PC-3 (cell line): ENCODE data around the gene LPAR1. TPM values are rescaled to one million over a fixed set of nuclear protein-coding genes. Genes with fewer than 3 reads are reported as not detected.

Source experiments
- ATAC-seq: fragments of 200-7000 bp; cut with Tn5 transposase; 2 replicates; pipeline ENCODE4 v1.9.1; 2020; ENCODE audit warnings: mild to moderate bottlenecking, moderate library complexity
- BruUV-seq: library from RNA; stranded (reverse); fragments of 400-500 nt; replicated peaks from 2 replicates; lab custom pipeline; 2021; lab: Mats Ljungman, UMichigan
- CTCF ChIA-PET: fragments of 300-600 bp; sonication (Branson Sonifier 250); formaldehyde crosslinking; loops from one replicate; lab custom pipeline; 2022; ENCODE audit warnings: antibody characterized with exemption; lab: Charles Lee
- POLR2A ChIA-PET: fragments of 300-600 bp; sonication (Branson Sonifier 250); formaldehyde crosslinking; loops from one replicate; lab custom pipeline; 2022; ENCODE audit warnings: antibody characterized with exemption; ENCODE audit not compliant: unreplicated experiment; lab: Charles Lee
- DNase-seq: peaks from one replicate; pipeline ENCODE4 v3.0.0-alpha.2; 2015
- H2AFZ ChIP-seq: fragments of 300-600 bp; sonication (generic); 2 replicates; pipeline ENCODE4 v1.6.0; 2016; ENCODE audit warnings: antibody characterized with exemption, low read length
- H3F3A ChIP-seq: fragments of 300-600 bp; sonication (generic); one replicate; pipeline ENCODE4 v1.6.0; 2017; ENCODE audit warnings: antibody characterized with exemption, low read length, control low read depth, mild to moderate bottlenecking; ENCODE audit not compliant: unreplicated experiment
- H3K27ac ChIP-seq: fragments of 300-600 bp; sonication (generic); 2 replicates; pipeline ENCODE4 v1.5.1; 2016; ENCODE audit warnings: mild to moderate bottlenecking, low read length
- H3K27me3 ChIP-seq: fragments of 300-600 bp; sonication (generic); 2 replicates; pipeline ENCODE4 v1.6.1; 2016; ENCODE audit warnings: low read length, mixed read lengths
- H3K36me3 ChIP-seq: fragments of 300-600 bp; sonication (generic); 2 replicates; pipeline ENCODE4 v1.6.1; 2016; ENCODE audit warnings: low read depth, mixed run types, low read length, mixed read lengths
- H3K4me1 ChIP-seq: fragments of 300-600 bp; sonication (generic); 2 replicates; pipeline ENCODE4 v1.5.1; 2016; ENCODE audit warnings: low read length; ENCODE audit not compliant: insufficient read depth
- H3K4me2 ChIP-seq: fragments of 300-600 bp; sonication (generic); 2 replicates; pipeline ENCODE4 v1.6.0; 2016; ENCODE audit warnings: low read length
- H3K4me3 ChIP-seq: fragments of 300-600 bp; sonication (generic); 2 replicates; pipeline ENCODE4 v1.5.1; 2016; ENCODE audit warnings: mild to moderate bottlenecking, low read length, mixed read lengths
- H3K79me2 ChIP-seq: fragments of 300-600 bp; sonication (generic); 2 replicates; pipeline ENCODE4 v1.6.1; 2017; ENCODE audit warnings: low read length, mixed read lengths
- H3K9ac ChIP-seq: fragments of 300-600 bp; sonication (generic); 2 replicates; pipeline ENCODE4 v1.6.0; 2016; ENCODE audit warnings: mild to moderate bottlenecking, low read length
- H3K9me2 ChIP-seq: fragments of 300-600 bp; sonication (generic); replicated peaks from 2 replicates; pipeline ENCODE4 v1.6.1; 2016; ENCODE audit warnings: mixed run types, low read length, mixed read lengths
- H3K9me3 ChIP-seq: fragments of 300-600 bp; sonication (generic); 2 replicates; pipeline ENCODE4 v1.6.1; 2016; ENCODE audit warnings: low read length, mixed read lengths
- H4K20me1 ChIP-seq: fragments of 300-600 bp; sonication (generic); 2 replicates; pipeline ENCODE4 v1.6.1; 2016; ENCODE audit warnings: low read length, mixed read lengths
- CTCF ChIP-seq: fragments of 300-600 bp; sonication (generic); conservative IDR thresholded peaks from 2 replicates; pipeline ENCODE4 v1.5.1; 2017; ENCODE audit warnings: antibody characterized with exemption, low read depth, mild to moderate bottlenecking, low read length
- EZH2 ChIP-seq: fragments of 300-600 bp; sonication (generic); IDR thresholded peaks from one replicate; pipeline ENCODE4 v1.6.1; 2017; ENCODE audit warnings: antibody characterized with exemption, mild to moderate bottlenecking, low read length; ENCODE audit not compliant: unreplicated experiment
- EZH2phosphoT487 ChIP-seq: fragments of 300-600 bp; sonication (generic); IDR thresholded peaks from 2 replicates; pipeline ENCODE4 v1.6.1; 2018; ENCODE audit warnings: mild to moderate bottlenecking, antibody characterized with exemption, low read length, borderline replicate concordance
- intact Hi-C: fragments of 100-400 bp; cut with micrococcal nuclease; formaldehyde crosslinking; loops from 2 replicates; pipeline ENCODE4 v1.9.0; 2023
- total RNA-seq: library from RNA; depleted of rRNA; stranded (reverse); fragments of >200 nt; gene quantifications from 2 replicates; pipeline ENCODE4 v1.2.3, GENCODE V29; 2014

LPAR1 gene
- total RNA-seq, 1 experiment from 2014 or later = 67.9 TPM

DNA sequence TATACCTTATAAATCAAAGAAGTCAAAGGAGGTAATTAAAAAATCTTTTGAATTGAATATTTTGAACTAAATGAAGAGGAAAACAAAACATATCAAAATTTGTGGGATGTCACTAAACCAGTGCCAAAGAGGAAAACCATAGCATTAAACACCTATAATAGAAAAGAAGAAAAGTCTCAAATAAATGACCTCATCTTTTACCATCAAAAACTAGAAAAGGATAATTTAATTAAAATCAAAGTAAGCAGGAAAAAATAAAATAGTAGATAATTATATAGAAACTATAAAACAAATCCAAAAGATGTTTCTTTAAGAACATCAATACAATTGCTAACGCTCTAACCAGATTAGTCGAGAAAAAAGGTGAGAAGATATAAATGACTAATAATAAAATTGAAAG, 47.8 kb downstream of the LPAR1 start:
- no peaks in the 10 kb centered on the region for H3K9me3 ChIP-seq
- peaks cover 41% of the 10 kb centered on the region for H3K36me3 ChIP-seq
- H3K27me3 ChIP-seq = no peaks in the 10 kb centered on the region
- intact Hi-C loops = no loop called here
- no peaks in the 10 kb centered on the region for H3K4me1 ChIP-seq
- no peak overlapping the region for H3K27ac ChIP-seq
- no peak overlapping the region for H3K4me3 ChIP-seq
- CTCF ChIA-PET = no interaction called here
- H3K79me2 ChIP-seq = peaks cover 99% of the 10 kb centered on the region
- no peaks in the 10 kb centered on the region for H4K20me1 ChIP-seq
- no peak for TF ChIP-seq EZH2phosphoT487
- TF ChIP-seq EZH2 = no peak
- TF ChIP-seq CTCF = no peak
- H3F3A ChIP-seq = no peaks in the 10 kb centered on the region
- no peaks in the 10 kb centered on the region for H3K9me2 ChIP-seq
- DNase-seq = no peak
- H3K4me2 ChIP-seq = no peak overlapping the region
- no peak for ATAC-seq
- no TSS peak for BruUV-seq
- POLR2A ChIA-PET = no interaction called here
- no peak overlapping the region for H3K9ac ChIP-seq
- H2AFZ ChIP-seq = no peak overlapping the region

- Histone ChIP-seq H3F3A (peaks cover 3% of the 10 kb centered on the region), H3K9me2 (no peaks in the 10 kb centered on the region), H3K4me2 (no peak overlapping the region), H3K27me3 (no peaks in the 10 kb centered on the region), H3K79me2 (peaks cover 96% of the 10 kb centered on the region), H3K36me3 (peaks cover 55% of the 10 kb centered on the region), H3K9me3 (no peaks in the 10 kb centered on the region), H3K4me3 (no peak overlapping the region), H3K4me1 (no peaks in the 10 kb centered on the region), H2AFZ (no peak overlapping the region), H4K20me1 (no peaks in the 10 kb centered on the region), H3K27ac (no peak overlapping the region), H3K9ac (no peak overlapping the region)
- intact Hi-C loops = no loop called here
- ChIA-PET POLR2A (no interaction called here), CTCF (no interaction called here)
- ATAC-seq (no peak), DNase-seq (no peak)
- TF ChIP-seq EZH2 (no peak), CTCF (no peak), EZH2phosphoT487 (no peak)
- BruUV-seq = no TSS peak
These were observed 51.7 kb downstream of the LPAR1 start for GRCh38 chr9:110986529-110986928.

DNA sequence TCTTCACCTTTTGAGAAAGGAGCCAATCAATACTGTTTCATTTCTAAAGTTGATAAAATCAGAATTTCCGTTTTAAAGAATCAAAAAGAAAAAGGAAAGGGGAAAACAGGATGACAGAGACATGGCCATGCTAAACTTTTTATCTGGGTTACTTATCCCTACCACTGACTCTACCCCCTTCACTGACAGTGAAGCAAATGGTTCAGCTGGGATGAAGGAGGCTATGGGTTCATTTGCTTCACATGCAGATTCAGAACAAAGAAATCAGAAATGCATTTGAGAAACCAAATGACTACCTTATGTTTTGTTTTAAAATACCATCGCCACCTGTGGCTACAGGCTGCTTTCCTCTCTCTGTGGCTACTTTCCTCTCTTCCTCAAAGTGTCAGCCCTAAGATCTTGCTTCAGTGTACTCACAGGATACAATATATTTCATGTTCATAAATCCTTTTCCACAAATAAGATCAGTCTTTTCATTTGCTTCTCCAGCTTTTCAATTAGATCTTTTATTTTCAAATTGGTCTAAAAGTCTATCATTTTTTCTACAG, 53.3 kb downstream of the LPAR1 start:
- Histone ChIP-seq H4K20me1 (no peaks in the 10 kb centered on the region), H3K27ac (no peak overlapping the region), H3F3A (peaks cover 3% of the 10 kb centered on the region), H3K4me1 (no peaks in the 10 kb centered on the region), H3K9me3 (no peaks in the 10 kb centered on the region), H3K4me3 (no peak overlapping the region), H3K9me2 (no peaks in the 10 kb centered on the region), H3K36me3 (peaks cover 44% of the 10 kb centered on the region), H2AFZ (no peak overlapping the region), H3K79me2 (peaks cover 96% of the 10 kb centered on the region), H3K4me2 (no peak overlapping the region), H3K9ac (no peak overlapping the region), H3K27me3 (no peaks in the 10 kb centered on the region)
- no peak for TF ChIP-seq EZH2phosphoT487
- no peak for TF ChIP-seq EZH2
- no peak for TF ChIP-seq CTCF
- POLR2A ChIA-PET = no interaction called here
- CTCF ChIA-PET = no interaction called here
- DNase-seq = no peak
- intact Hi-C loops = no loop called here
- ATAC-seq = no peak
- BruUV-seq = no TSS peak
